Stimulated activated memory B cell treated with anti-CD40 and anti-IgM and Interleukin-4, amounts not matched to agents 10 μg/mL and 1 μg/mL and 100 μg/mL, for 72 hours (primary cell): ENCODE measurements around the gene CRTC2.
A peak's percentile ranks its signal among the peaks of the same experiment; 100 is the strongest.
"Not testable (repeated sequence)": the region's sequence is repeated elsewhere in the genome, so short reads cannot be mapped to it uniquely, and the experiment has no call there.

Experiments
- ATAC-seq: fragments of 150-1000 bp; cut with Tn5 transposase; 2 replicates; pipeline ENCODE4 v1.10.0; 2021
- H3K27ac Mint-ChIP-seq: one replicate; pipeline ENCODE4 v1.8.0; 2022; ENCODE audit warnings: mild to moderate bottlenecking, mixed read lengths
- H3K27me3 Mint-ChIP-seq: one replicate; pipeline ENCODE4 v1.8.0; 2022; ENCODE audit warnings: mixed read lengths
- H3K36me3 Mint-ChIP-seq: one replicate; pipeline ENCODE4 v1.8.0; 2022; ENCODE audit warnings: mixed read lengths
- H3K4me1 Mint-ChIP-seq: one replicate; pipeline ENCODE4 v1.8.0; 2022; ENCODE audit warnings: mixed read lengths
- H3K4me3 Mint-ChIP-seq: one replicate; pipeline ENCODE4 v1.8.0; 2022; ENCODE audit warnings: mild to moderate bottlenecking, moderate library complexity, mixed read lengths
- H3K9me3 Mint-ChIP-seq: one replicate; pipeline ENCODE4 v1.8.0; 2022; ENCODE audit warnings: mixed read lengths

The CRTC2 gene

GRCh38 chr1:153979091-153979490 is 20.7 kb upstream of the CRTC2 start:
- Mint-ChIP-seq H3K36me3 (peaks cover 31% of the 10 kb centered on the region), H3K4me3 (peak overlapping the region; percentile 56), H3K4me1 (peaks cover 39% of the 10 kb centered on the region), H3K27ac (peak overlapping the region; percentile 94)
- ATAC-seq, H3K9me3 Mint-ChIP-seq, H3K27me3 Mint-ChIP-seq: not testable (repeated sequence)

GRCh38 chr1:153978274-153978909 is 20.0 kb upstream of the CRTC2 start:
- H3K4me3 Mint-ChIP-seq: peak overlapping the region; percentile 95
- H3K27me3 Mint-ChIP-seq: no peaks in the 10 kb centered on the region
- H3K9me3 Mint-ChIP-seq: no peaks in the 10 kb centered on the region
- peak overlapping the region; percentile 94 for H3K27ac Mint-ChIP-seq
- H3K4me1 Mint-ChIP-seq: peaks cover 38% of the 10 kb centered on the region
- peaks cover 36% of the 10 kb centered on the region for H3K36me3 Mint-ChIP-seq
- ATAC-seq: no peak

- Mint-ChIP-seq H3K36me3 (peaks cover 40% of the 10 kb centered on the region), H3K4me1 (peaks cover 41% of the 10 kb centered on the region), H3K27me3 (no peaks in the 10 kb centered on the region), H3K27ac (peak within 1 kb of the TSS; percentile 94), H3K4me3 (peak within 1 kb of the TSS; percentile 95), H3K9me3 (no peaks in the 10 kb centered on the region)
- ATAC-seq: peak; percentile 97
Measured at GRCh38 chr1:153977250-153978240, 19.1 kb upstream of the CRTC2 start, which contains the start of gene JTB. TSS of gene JTB (minus strand) at chr1:153977674. CDS start at chr1:153977252, 422 bp downstream.

GRCh38 chr1:153976819-153977249 is 18.4 kb upstream of the CRTC2 start:
- Mint-ChIP-seq H3K9me3 (no peaks in the 10 kb centered on the region), H3K4me1 (peaks cover 45% of the 10 kb centered on the region), H3K36me3 (peaks cover 40% of the 10 kb centered on the region), H3K27me3 (no peaks in the 10 kb centered on the region), H3K4me3 (peak overlapping the region; percentile 95), H3K27ac (peak overlapping the region; percentile 94)
- ATAC-seq: no peak

GRCh38 chr1:153973525-153973924 is 15.1 kb upstream of the CRTC2 start:
- no peaks in the 10 kb centered on the region for H3K27me3 Mint-ChIP-seq
- no peak overlapping the region for H3K4me3 Mint-ChIP-seq
- H3K4me1 Mint-ChIP-seq: peaks cover 45% of the 10 kb centered on the region
- H3K27ac Mint-ChIP-seq: no peak overlapping the region
- no peak for ATAC-seq
- peaks cover 40% of the 10 kb centered on the region for H3K36me3 Mint-ChIP-seq
- no peaks in the 10 kb centered on the region for H3K9me3 Mint-ChIP-seq

- peaks cover 45% of the 10 kb centered on the region for H3K4me1 Mint-ChIP-seq
- peaks cover 40% of the 10 kb centered on the region for H3K36me3 Mint-ChIP-seq
- H3K9me3 Mint-ChIP-seq: no peaks in the 10 kb centered on the region
- H3K27ac Mint-ChIP-seq: no peak overlapping the region
- ATAC-seq: no peak
- no peak overlapping the region for H3K4me3 Mint-ChIP-seq
- no peaks in the 10 kb centered on the region for H3K27me3 Mint-ChIP-seq
Measured at GRCh38 chr1:153973071-153973470, 14.7 kb upstream of the CRTC2 start.

- Mint-ChIP-seq H3K4me1 (peaks cover 47% of the 10 kb centered on the region), H3K27ac (no peak overlapping the region), H3K9me3 (no peaks in the 10 kb centered on the region), H3K27me3 (no peaks in the 10 kb centered on the region), H3K36me3 (peaks cover 22% of the 10 kb centered on the region), H3K4me3 (no peak overlapping the region)
- ATAC-seq: no peak
Measured at GRCh38 chr1:153970346-153970745, 11.9 kb upstream of the CRTC2 start.

- peaks cover 55% of the 10 kb centered on the region for H3K4me1 Mint-ChIP-seq
- H3K27ac Mint-ChIP-seq: peak overlapping the region; percentile 99
- no peaks in the 10 kb centered on the region for H3K27me3 Mint-ChIP-seq
- no peaks in the 10 kb centered on the region for H3K9me3 Mint-ChIP-seq
- H3K4me3 Mint-ChIP-seq: peak overlapping the region; percentile 32
- no peak for ATAC-seq
- H3K36me3 Mint-ChIP-seq: peaks cover 8% of the 10 kb centered on the region
Measured at GRCh38 chr1:153968972-153969371, 10.6 kb upstream of the CRTC2 start.

- Mint-ChIP-seq H3K27ac (peak overlapping the region; percentile 99), H3K27me3 (no peaks in the 10 kb centered on the region), H3K9me3 (no peaks in the 10 kb centered on the region), H3K36me3 (peaks cover 4% of the 10 kb centered on the region), H3K4me1 (peaks cover 59% of the 10 kb centered on the region), H3K4me3 (peak overlapping the region; percentile 100)
- ATAC-seq: no peak
Measured at GRCh38 chr1:153968408-153968807, 10.0 kb upstream of the CRTC2 start.

GRCh38 chr1:153968000-153968363 is 9.6 kb upstream of the CRTC2 start:
- Mint-ChIP-seq H3K4me1 (peaks cover 59% of the 10 kb centered on the region), H3K4me3 (peak overlapping the region; percentile 100), H3K9me3 (no peaks in the 10 kb centered on the region), H3K27me3 (no peaks in the 10 kb centered on the region), H3K36me3 (peaks cover under 1% of the 10 kb centered on the region), H3K27ac (peak overlapping the region; percentile 99)
- no peak for ATAC-seq

GRCh38 chr1:153967107-153967999 is 8.9 kb upstream of the CRTC2 start, which contains the start of gene CREB3L4:
TSS of gene CREB3L4 (plus strand) at chr1:153967902. CDS start at chr1:153968526, 624 bp downstream.
- H3K27ac Mint-ChIP-seq: peak within 1 kb of the TSS; percentile 99
- H3K36me3 Mint-ChIP-seq: peaks cover 2% of the 10 kb centered on the region
- peak within 1 kb of the TSS; percentile 100 for H3K4me3 Mint-ChIP-seq
- peak; percentile 95 for ATAC-seq
- peaks cover 60% of the 10 kb centered on the region for H3K4me1 Mint-ChIP-seq
- no peaks in the 10 kb centered on the region for H3K9me3 Mint-ChIP-seq
- H3K27me3 Mint-ChIP-seq: no peaks in the 10 kb centered on the region

- H3K27me3 Mint-ChIP-seq: no peaks in the 10 kb centered on the region
- peak overlapping the region; percentile 85 for H3K27ac Mint-ChIP-seq
- peaks cover 69% of the 10 kb centered on the region for H3K4me1 Mint-ChIP-seq
- no peaks in the 10 kb centered on the region for H3K9me3 Mint-ChIP-seq
- peak overlapping the region; percentile 87 for H3K4me3 Mint-ChIP-seq
- ATAC-seq: peak; percentile 0
- H3K36me3 Mint-ChIP-seq: peaks cover 19% of the 10 kb centered on the region
Measured at GRCh38 chr1:153963850-153964331, 5.5 kb upstream of the CRTC2 start.

- peaks cover 25% of the 10 kb centered on the region for H3K36me3 Mint-ChIP-seq
- H3K4me1 Mint-ChIP-seq: peaks cover 69% of the 10 kb centered on the region
- ATAC-seq: peak; percentile 76
- peak within 1 kb of the TSS; percentile 85 for H3K27ac Mint-ChIP-seq
- H3K27me3 Mint-ChIP-seq: no peaks in the 10 kb centered on the region
- no peaks in the 10 kb centered on the region for H3K9me3 Mint-ChIP-seq
- peak within 1 kb of the TSS; percentile 87 for H3K4me3 Mint-ChIP-seq
Measured at GRCh38 chr1:153963030-153963849, 4.8 kb upstream of the CRTC2 start, which contains the start of gene SLC39A1. TSS of gene SLC39A1 (minus strand) at chr1:153963537. CDS start at chr1:153962715, 822 bp downstream.
